CD4-positive, alpha-beta T cell treated with Interleukin-4 for 1 hour (primary cell): ENCODE data around the gene ISG20L2.
A peak's percentile ranks its signal among the peaks of the same experiment; 100 is the strongest.

Experiments
- DNase-seq, 2 donors: peaks; one replicate each; pipeline ENCODE4 v3.0.0-alpha.2; 2020 to 2022

Gene ISG20L2

GRCh38 chr1:156752843-156753482 is 24.4 kb upstream of the ISG20L2 start:
- DNase-seq, result no peak

GRCh38 chr1:156751757-156752481 is 23.4 kb upstream of the ISG20L2 start:
- peak; percentile 96 to 97 for DNase-seq

GRCh38 chr1:156751451-156751756 is 22.8 kb upstream of the ISG20L2 start, which contains the start of gene HDGF:
HDGF (minus strand) TSS chr1:156751675; CDS start chr1:156751429, 246 bp downstream.
- DNase-seq, result no peak

GRCh38 chr1:156750711-156751450 is 22.3 kb upstream of the ISG20L2 start:
- DNase-seq, result peak; percentile 26 to 42

GRCh38 chr1:156750191-156750672 is 21.7 kb upstream of the ISG20L2 start:
- peak; percentile 30 to 34 for DNase-seq

- DNase-seq, result peak in 1 of 2 donors; percentile 13
Measured at GRCh38 chr1:156749419-156750118, 21.0 kb upstream of the ISG20L2 start.

GRCh38 chr1:156748670-156749418 is 20.3 kb upstream of the ISG20L2 start:
- DNase-seq, result peak; percentile 31 to 41

- DNase-seq, result no peak
Measured at GRCh38 chr1:156747742-156748669, 19.4 kb upstream of the ISG20L2 start.

GRCh38 chr1:156746728-156747631 is 18.4 kb upstream of the ISG20L2 start:
- DNase-seq, result peak; percentile 80 to 85

- peak; percentile 39 to 44 for DNase-seq
Measured at GRCh38 chr1:156746406-156746727, 17.8 kb upstream of the ISG20L2 start.

- DNase-seq, result no peak
Measured at GRCh38 chr1:156745881-156746280, 17.3 kb upstream of the ISG20L2 start.

- DNase-seq, result no peak
Measured at GRCh38 chr1:156744786-156745419, 16.3 kb upstream of the ISG20L2 start.

- DNase-seq, result no peak
Measured at GRCh38 chr1:156744344-156744743, 15.8 kb upstream of the ISG20L2 start.

- DNase-seq, result no peak
Measured at GRCh38 chr1:156743367-156744302, 15.1 kb upstream of the ISG20L2 start.

- DNase-seq, result no peak
Measured at GRCh38 chr1:156742801-156743200, 14.2 kb upstream of the ISG20L2 start.

GRCh38 chr1:156742017-156742416 is 13.5 kb upstream of the ISG20L2 start:
- no peak for DNase-seq

- no peak for DNase-seq
Measured at GRCh38 chr1:156741481-156741983, 13.0 kb upstream of the ISG20L2 start.
